Endothelial cell of umbilical vein (primary cell): ENCODE results near the gene XYLT1. TPM values are rescaled to one million over a fixed set of nuclear protein-coding genes. Genes with fewer than 3 reads are reported as not detected.

Experiments
- BruUV-seq: library from RNA; stranded (reverse); fragments of 400-500 nt; replicated peaks from 2 replicates; lab custom pipeline; 2021; lab: Mats Ljungman, UMichigan
- CTCF ChIA-PET: fragments of 300-600, 350-600 bp; sonication (Branson Sonifier 250); formaldehyde crosslinking; loops from one replicate; lab custom pipeline; 2021; ENCODE audit warnings: antibody characterized with exemption, inconsistent platforms; lab: Charles Lee
- POLR2A ChIA-PET: fragments of 300-600, 350-600 bp; sonication (Branson Sonifier 250); formaldehyde crosslinking; loops from one replicate; lab custom pipeline; 2021; ENCODE audit warnings: antibody characterized with exemption, inconsistent platforms; lab: Charles Lee
- DNase-seq: peaks from one replicate; pipeline ENCODE4 v3.0.0-alpha.2; 2011; ENCODE audit warnings: low read depth, low spot score
- FAIRE-seq: peaks from 2 replicates; lab custom pipeline; 2011; peaks lifted over from hg19 to GRCh38; lab: Jason Lieb, UNC
- H2AFZ ChIP-seq: 2 replicates; pipeline ENCODE4 v1.6.0; 2012; ENCODE audit warnings: low read depth, low read length, control low read depth, inconsistent platforms
- H3K27ac ChIP-seq: 2 replicates; pipeline ENCODE4 v1.5.1; 2011; ENCODE audit warnings: low read depth, mild to moderate bottlenecking, control low read depth, low read length, moderate library complexity; ENCODE audit not compliant: insufficient read depth
- H3K27me3 ChIP-seq, 2 experiments: 2 replicates each; pipeline versions ENCODE4 v1.6.0 to v1.6.1; 2011; ENCODE audit warnings: low read length in 2 of 2, mixed read lengths in 1 of 2; ENCODE audit not compliant: control insufficient read depth in 2 of 2, insufficient read depth in 2 of 2
- H3K36me3 ChIP-seq, 2 experiments: 2 replicates in 1 of 2; 3 replicates in 1 of 2; pipeline ENCODE4 v1.5.1; 2011; ENCODE audit warnings: low read length in 2 of 2, mild to moderate bottlenecking in 1 of 2, moderate library complexity in 1 of 2; ENCODE audit not compliant: control insufficient read depth in 2 of 2, insufficient read depth in 2 of 2; ENCODE audit errors: extremely low read depth in 1 of 2
- H3K4me1 ChIP-seq: 3 replicates; pipeline ENCODE4 v1.5.1; 2011; ENCODE audit warnings: mild to moderate bottlenecking, low read length; ENCODE audit not compliant: control insufficient read depth, insufficient read depth; ENCODE audit errors: extremely low read depth
- H3K4me2 ChIP-seq: 2 replicates; pipeline ENCODE4 v1.6.1; 2011; ENCODE audit warnings: low read length, control low read depth, mixed read lengths; ENCODE audit not compliant: insufficient read depth
- H3K4me3 ChIP-seq, 3 experiments: fragments of 200-600 bp in 1 of 3; sonication (generic), shearing (Covaris generic) in 1 of 3; replicated peaks in 1 of 3; 2 replicates each; pipeline ENCODE4 v1.5.1; 2011 to 2016; ENCODE audit warnings: control low read depth in 3 of 3, low read length in 3 of 3, mild to moderate bottlenecking in 2 of 3, inconsistent platforms in 1 of 3, low read depth in 1 of 3, moderate library complexity in 1 of 3; ENCODE audit not compliant: insufficient read depth in 1 of 3
- H3K79me2 ChIP-seq: 2 replicates; pipeline ENCODE4 v1.6.0; 2012; ENCODE audit warnings: low read length, inconsistent platforms; ENCODE audit not compliant: control insufficient read depth, insufficient read depth
- H3K9ac ChIP-seq: replicated peaks from 2 replicates; pipeline ENCODE3; 2011; ENCODE audit warnings: low read length, control low read depth; ENCODE audit not compliant: insufficient read depth; ENCODE audit errors: extremely low read depth
- H3K9me1 ChIP-seq: replicated peaks from 3 replicates; pipeline ENCODE4 v1.6.0; 2011; ENCODE audit warnings: mild to moderate bottlenecking, low read length; ENCODE audit not compliant: control insufficient read depth, insufficient read depth; ENCODE audit errors: extremely low read depth
- H3K9me3 ChIP-seq: replicated peaks from 2 replicates; pipeline ENCODE4 v1.5.1; 2012; ENCODE audit warnings: low read length, inconsistent platforms; ENCODE audit not compliant: control insufficient read depth, insufficient read depth
- H4K20me1 ChIP-seq: replicated peaks from 2 replicates; pipeline ENCODE3; 2011; ENCODE audit warnings: mild to moderate bottlenecking, low read length; ENCODE audit not compliant: control insufficient read depth, insufficient read depth; ENCODE audit errors: extremely low read depth
- CTCF ChIP-seq, 2 donors: IDR thresholded peaks; 1 replicate in 1 of 2; 2 replicates in 1 of 2; pipeline ENCODE4 v1.5.1; 2011; ENCODE audit warnings: low read length in 2 of 2, mild to moderate bottlenecking in 2 of 2, moderate library complexity in 2 of 2, control low read depth in 1 of 2, inconsistent platforms in 1 of 2, low read depth in 1 of 2; ENCODE audit not compliant: insufficient read depth in 1 of 2; ENCODE audit errors: extremely low read depth in 1 of 2
- EZH2 ChIP-seq: IDR thresholded peaks from 2 replicates; pipeline ENCODE4 v1.6.1; 2012; ENCODE audit warnings: borderline replicate concordance, low read depth, mild to moderate bottlenecking, moderate library complexity, low read length, inconsistent platforms; ENCODE audit not compliant: severe bottlenecking
- FOS ChIP-seq: IDR thresholded peaks from 2 replicates; pipeline ENCODE4 v1.6.1; 2011; ENCODE audit warnings: mild to moderate bottlenecking, low read length, moderate library complexity, borderline replicate concordance; ENCODE audit not compliant: insufficient read depth
- GATA2 ChIP-seq: IDR thresholded peaks from 2 replicates; pipeline ENCODE4 v1.7.0; 2011; ENCODE audit warnings: low read depth, mild to moderate bottlenecking, moderate library complexity, mixed read lengths, low read length; ENCODE audit not compliant: insufficient read length, insufficient read depth
- JUN ChIP-seq: IDR thresholded peaks from 2 replicates; pipeline ENCODE4 v1.6.1; 2011; ENCODE audit warnings: borderline replicate concordance, low read depth; ENCODE audit not compliant: insufficient read length, insufficient read depth
- MAX ChIP-seq: IDR thresholded peaks from 2 replicates; pipeline ENCODE4 v1.6.1; 2011; ENCODE audit not compliant: insufficient read depth, insufficient read length
- MYC ChIP-seq: IDR thresholded peaks from one replicate; pipeline ENCODE4 v1.6.1; 2011; ENCODE audit warnings: mild to moderate bottlenecking, low read depth, low read length
- POLR2A ChIP-seq: IDR thresholded peaks from 2 replicates; pipeline ENCODE4 v1.6.1; 2012; ENCODE audit warnings: low read depth, mild to moderate bottlenecking, control low read depth, low read length
- POLR2AphosphoS5 ChIP-seq: IDR thresholded peaks from 2 replicates; pipeline ENCODE4 v1.6.1; 2012; ENCODE audit warnings: low read depth, mild to moderate bottlenecking, control low read depth, low read length, moderate library complexity; ENCODE audit not compliant: insufficient read depth
- dilution Hi-C: fragments of 300-500 bp; cut with MboI; formaldehyde crosslinking; loops from one replicate; pipeline ENCODE4 v1.15.0; 2019; ENCODE audit warnings: low sequenced_read_pairs; ENCODE audit not compliant: extremely low pct_ligation_motif_present
- intact Hi-C: fragments of 100-400 bp; cut with micrococcal nuclease; formaldehyde crosslinking; loops from one replicate; pipeline ENCODE4 v1.10.0; 2022
- polyA plus RNA-seq, 4 experiments: library from polyadenylated mRNA; depleted of rRNA in 3 of 4; stranded (reverse) in 3 of 4; unstranded in 1 of 4; fragments of >200 nt; gene quantifications; 2 replicates each; pipeline versions ENCODE4 v1.2.1 to v1.2.3, GENCODE V29; 2011 to 2012; ENCODE audit warnings: missing spikeins in 1 of 4
- total RNA-seq: library from RNA; stranded (reverse); gene quantifications from 2 replicates; pipeline ENCODE4 v1.2.3, GENCODE V29; 2021

The XYLT1 gene
- total and polyA plus RNA-seq, 2 donors (not counting 3 experiments of a cell fraction or from before 2014, with no cell fraction given), result 0.63 to 2.9 TPM

DNA sequence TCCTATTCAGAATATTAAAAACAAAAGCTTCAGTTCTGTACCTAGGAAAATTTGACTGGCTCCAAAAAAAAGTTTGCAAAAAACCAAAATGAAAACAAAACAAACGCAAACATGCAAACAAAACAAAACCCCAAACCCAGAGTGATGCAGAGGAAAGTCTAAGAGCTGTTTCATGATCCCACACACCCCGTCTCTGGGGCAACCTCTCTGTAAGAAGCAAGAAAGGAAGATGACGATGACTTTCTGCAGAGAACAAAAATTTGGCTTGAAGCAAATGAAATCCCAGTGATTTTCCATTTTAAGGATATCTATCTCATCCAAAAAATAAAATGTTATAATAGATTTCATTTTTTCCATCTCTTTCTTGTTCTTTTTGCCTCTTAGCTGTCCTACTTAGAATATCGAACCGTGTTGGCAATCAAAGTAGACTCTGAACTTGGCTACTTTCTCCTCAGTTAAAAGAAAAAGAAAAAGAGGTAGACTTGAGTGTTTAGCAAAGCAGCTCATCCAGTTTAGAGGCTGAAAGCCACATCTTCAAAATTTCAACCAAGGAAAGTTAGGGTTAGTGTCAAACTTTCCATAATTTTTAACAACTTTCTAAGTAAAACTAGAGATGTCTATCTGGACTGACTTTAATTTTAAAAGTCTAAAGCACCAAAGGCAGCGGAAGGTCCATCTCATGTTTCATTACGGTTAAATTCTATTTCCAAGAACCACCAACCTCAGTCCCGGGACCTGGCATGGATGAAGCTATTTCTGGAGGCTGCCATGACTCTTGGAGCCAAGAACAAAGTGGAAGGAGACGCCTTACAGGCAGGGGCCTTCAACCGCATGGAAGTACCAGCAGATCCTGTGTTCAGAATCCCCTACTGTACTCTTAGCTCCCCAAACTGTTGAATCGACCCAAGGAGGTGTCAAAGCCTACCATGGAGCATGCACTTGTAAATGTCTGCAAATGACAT lies 180.8 kb downstream of the XYLT1 start:
- H3K27ac ChIP-seq, result no peak overlapping the region
- no peak overlapping the region for H3K9ac ChIP-seq
- no peaks in the 10 kb centered on the region for H3K36me3 ChIP-seq
- no peaks in the 10 kb centered on the region for H3K9me1 ChIP-seq
- dilution Hi-C loops (no loop called here), intact Hi-C loops (no loop called here)
- TF ChIP-seq POLR2A (no peak), JUN (no peak), MAX (no peak), CTCF (IDR thresholded peaks at IDR 0.05; ENCODE audit: extremely low read depth in 1 of 2, insufficient read depth in 1 of 2, low read depth in 1 of 2, low read length in 2 of 2) (no peak), POLR2AphosphoS5 (no peak), EZH2 (no peak), GATA2 (no peak), FOS (no peak), MYC (no peak)
- no peak for DNase-seq
- H3K4me2 ChIP-seq, result no peak overlapping the region
- H2AFZ ChIP-seq, result no peak overlapping the region
- FAIRE-seq, result no peak
- H3K4me1 ChIP-seq, result no peaks in the 10 kb centered on the region
- no peaks in the 10 kb centered on the region for H4K20me1 ChIP-seq
- no peaks in the 10 kb centered on the region for H3K9me3 ChIP-seq
- no peaks in the 10 kb centered on the region for H3K79me2 ChIP-seq
- CTCF ChIA-PET, result no interaction called here
- H3K4me3 ChIP-seq, result no peak overlapping the region
- POLR2A ChIA-PET, result no interaction called here
- BruUV-seq, result no TSS peak
- H3K27me3 ChIP-seq, result no peaks in the 10 kb centered on the region
